Measurements from ENCODE around the gene RBM4B.
"Not testable (repeated sequence)": the region's sequence is repeated elsewhere in the genome, so short reads cannot be mapped to it uniquely, and the experiment has no call there.

- TF ChIP-seq CTCF (conservative IDR thresholded peaks at IDR 0.05; ENCODE audit: low read length); EZH2phosphoT487 (IDR thresholded peaks at IDR 0.05; ENCODE audit: borderline replicate concordance, low read depth, low read length): not testable (repeated sequence)
These were observed 46.5 kb upstream of the RBM4B start for GRCh38 chr11:66724167-66724566.

Measured in OCI-LY7 (cell line).